Measurements from ENCODE around the gene SLC25A29.

The SLC25A29 gene

GRCh38 chr14:100329233-100330006 is 23.2 kb upstream of the SLC25A29 start:
- H3K9ac ChIP-seq (ENCODE audit: low read length), result no peak overlapping the region
- no peak overlapping the region for H3K4me3 ChIP-seq (ENCODE audit: low read length)
- no peaks in the 10 kb centered on the region for H3K36me3 ChIP-seq (ENCODE audit: control insufficient read depth, insufficient read depth, low read length)
- peaks cover 4% of the 10 kb centered on the region for H3K4me1 ChIP-seq (ENCODE audit: control insufficient read depth, insufficient read depth, low read length)
- no peaks in the 10 kb centered on the region for H3K27me3 ChIP-seq (ENCODE audit: control insufficient read depth, insufficient read depth, low read length)
- no peaks in the 10 kb centered on the region for H3K9me3 ChIP-seq (ENCODE audit: control insufficient read depth, low read length)

DNA sequence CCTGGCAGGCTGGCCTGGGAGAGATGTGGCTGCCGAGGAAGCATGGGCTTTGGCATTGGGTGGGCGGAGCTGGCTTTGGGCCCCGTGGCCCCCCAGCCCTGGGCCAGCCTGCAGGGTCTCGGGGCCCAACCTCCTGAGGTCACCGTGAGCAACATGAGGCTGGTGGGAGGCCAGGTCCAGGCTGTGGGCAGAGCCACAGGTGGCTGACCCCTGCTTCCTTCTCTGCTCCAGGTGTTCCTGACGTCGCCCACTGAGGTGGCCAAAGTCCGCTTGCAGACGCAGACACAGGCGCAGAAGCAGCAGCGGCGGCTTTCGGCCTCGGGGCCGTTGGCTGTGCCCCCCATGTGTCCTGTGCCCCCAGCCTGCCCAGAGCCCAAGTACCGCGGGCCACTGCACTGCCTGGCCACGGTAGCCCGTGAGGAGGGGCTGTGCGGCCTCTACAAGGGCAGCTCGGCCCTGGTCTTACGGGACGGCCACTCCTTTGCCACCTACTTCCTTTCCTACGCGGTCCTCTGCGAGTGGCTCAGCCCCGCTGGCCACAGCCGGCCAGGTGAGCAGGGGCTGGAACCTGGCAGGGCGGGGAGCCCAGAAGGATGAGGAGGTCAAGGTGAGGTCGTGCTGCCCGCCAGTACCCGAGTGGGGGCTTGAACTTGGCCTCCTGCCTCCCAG is 22.4 kb upstream of the SLC25A29 start:
- Histone ChIP-seq H3K9ac (ENCODE audit: low read length) (peak overlapping the region; percentile 43), H3K36me3 (ENCODE audit: control insufficient read depth, insufficient read depth, low read length) (no peaks in the 10 kb centered on the region), H3K4me1 (ENCODE audit: control insufficient read depth, insufficient read depth, low read length) (peaks cover 4% of the 10 kb centered on the region), H3K27me3 (ENCODE audit: control insufficient read depth, insufficient read depth, low read length) (no peaks in the 10 kb centered on the region), H3K9me3 (ENCODE audit: control insufficient read depth, low read length) (no peaks in the 10 kb centered on the region), H3K4me3 (ENCODE audit: low read length) (no peak overlapping the region)

- H3K9me3 ChIP-seq (ENCODE audit: control insufficient read depth, low read length), result no peaks in the 10 kb centered on the region
- H3K36me3 ChIP-seq (ENCODE audit: control insufficient read depth, insufficient read depth, low read length), result no peaks in the 10 kb centered on the region
- no peak overlapping the region for H3K9ac ChIP-seq (ENCODE audit: low read length)
- H3K27me3 ChIP-seq (ENCODE audit: control insufficient read depth, insufficient read depth, low read length), result no peaks in the 10 kb centered on the region
- H3K4me1 ChIP-seq (ENCODE audit: control insufficient read depth, insufficient read depth, low read length), result peaks cover 4% of the 10 kb centered on the region
- H3K4me3 ChIP-seq (ENCODE audit: low read length), result no peak overlapping the region
Observed at GRCh38 chr14:100327128-100327527, 20.9 kb upstream of the SLC25A29 start.

DNA sequence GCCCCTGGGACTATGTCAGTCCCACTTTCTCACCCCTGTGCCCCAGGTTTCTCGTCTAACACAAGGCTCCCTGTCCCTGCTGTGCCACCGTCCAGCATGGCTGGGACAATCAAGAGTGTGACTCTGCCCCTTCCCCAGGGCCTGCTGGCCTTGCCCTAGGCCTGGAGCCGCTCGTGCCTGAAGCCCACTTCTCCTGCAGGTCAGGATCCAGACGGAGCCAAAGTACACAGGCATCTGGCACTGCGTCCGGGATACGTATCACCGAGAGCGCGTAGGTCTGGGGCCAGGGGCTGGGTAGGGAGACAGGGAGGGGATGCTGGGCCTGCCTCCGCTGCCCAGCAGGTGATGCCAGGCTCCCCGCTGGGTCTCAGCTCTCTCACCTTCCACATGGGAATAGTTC is 19.7 kb upstream of the SLC25A29 start:
- no peaks in the 10 kb centered on the region for H3K36me3 ChIP-seq (ENCODE audit: control insufficient read depth, insufficient read depth, low read length)
- H3K9ac ChIP-seq (ENCODE audit: low read length), result no peak overlapping the region
- no peaks in the 10 kb centered on the region for H3K9me3 ChIP-seq (ENCODE audit: control insufficient read depth, low read length)
- no peak overlapping the region for H3K4me3 ChIP-seq (ENCODE audit: low read length)
- no peaks in the 10 kb centered on the region for H3K27me3 ChIP-seq (ENCODE audit: control insufficient read depth, insufficient read depth, low read length)
- H3K4me1 ChIP-seq (ENCODE audit: control insufficient read depth, insufficient read depth, low read length), result peaks cover 4% of the 10 kb centered on the region

GRCh38 chr14:100325231-100325632 is 19.0 kb upstream of the SLC25A29 start:
- no peak overlapping the region for H3K9ac ChIP-seq (ENCODE audit: low read length)
- H3K4me3 ChIP-seq (ENCODE audit: low read length), result no peak overlapping the region
- peaks cover 4% of the 10 kb centered on the region for H3K4me1 ChIP-seq (ENCODE audit: control insufficient read depth, insufficient read depth, low read length)
- H3K9me3 ChIP-seq (ENCODE audit: control insufficient read depth, low read length), result no peaks in the 10 kb centered on the region
- H3K27me3 ChIP-seq (ENCODE audit: control insufficient read depth, insufficient read depth, low read length), result no peaks in the 10 kb centered on the region
- no peaks in the 10 kb centered on the region for H3K36me3 ChIP-seq (ENCODE audit: control insufficient read depth, insufficient read depth, low read length)

DNA sequence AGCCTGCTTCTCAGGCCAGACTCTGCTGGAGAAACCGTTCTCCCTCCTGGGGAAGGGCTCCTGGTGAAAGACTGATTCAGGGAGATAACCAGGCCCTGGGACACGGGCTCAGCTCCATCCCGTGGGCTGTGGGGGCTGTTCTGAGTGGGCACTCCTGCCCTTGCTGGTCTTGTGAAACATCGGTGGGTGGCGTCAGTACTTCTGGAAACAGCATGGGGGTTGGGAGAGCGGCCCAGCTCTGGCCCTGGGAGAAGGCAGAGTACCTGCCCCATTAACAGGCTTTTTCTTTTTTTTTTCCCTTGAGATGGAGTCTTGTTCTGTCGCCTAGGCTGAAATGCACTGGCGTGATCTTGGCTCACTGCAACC is 17.7 kb upstream of the SLC25A29 start:
- Histone ChIP-seq H3K27me3 (ENCODE audit: control insufficient read depth, insufficient read depth, low read length) (no peaks in the 10 kb centered on the region), H3K36me3 (ENCODE audit: control insufficient read depth, insufficient read depth, low read length) (no peaks in the 10 kb centered on the region), H3K4me3 (ENCODE audit: low read length) (no peak overlapping the region), H3K9ac (ENCODE audit: low read length) (no peak overlapping the region), H3K4me1 (ENCODE audit: control insufficient read depth, insufficient read depth, low read length) (peaks cover 4% of the 10 kb centered on the region), H3K9me3 (ENCODE audit: control insufficient read depth, low read length) (no peaks in the 10 kb centered on the region)

DNA sequence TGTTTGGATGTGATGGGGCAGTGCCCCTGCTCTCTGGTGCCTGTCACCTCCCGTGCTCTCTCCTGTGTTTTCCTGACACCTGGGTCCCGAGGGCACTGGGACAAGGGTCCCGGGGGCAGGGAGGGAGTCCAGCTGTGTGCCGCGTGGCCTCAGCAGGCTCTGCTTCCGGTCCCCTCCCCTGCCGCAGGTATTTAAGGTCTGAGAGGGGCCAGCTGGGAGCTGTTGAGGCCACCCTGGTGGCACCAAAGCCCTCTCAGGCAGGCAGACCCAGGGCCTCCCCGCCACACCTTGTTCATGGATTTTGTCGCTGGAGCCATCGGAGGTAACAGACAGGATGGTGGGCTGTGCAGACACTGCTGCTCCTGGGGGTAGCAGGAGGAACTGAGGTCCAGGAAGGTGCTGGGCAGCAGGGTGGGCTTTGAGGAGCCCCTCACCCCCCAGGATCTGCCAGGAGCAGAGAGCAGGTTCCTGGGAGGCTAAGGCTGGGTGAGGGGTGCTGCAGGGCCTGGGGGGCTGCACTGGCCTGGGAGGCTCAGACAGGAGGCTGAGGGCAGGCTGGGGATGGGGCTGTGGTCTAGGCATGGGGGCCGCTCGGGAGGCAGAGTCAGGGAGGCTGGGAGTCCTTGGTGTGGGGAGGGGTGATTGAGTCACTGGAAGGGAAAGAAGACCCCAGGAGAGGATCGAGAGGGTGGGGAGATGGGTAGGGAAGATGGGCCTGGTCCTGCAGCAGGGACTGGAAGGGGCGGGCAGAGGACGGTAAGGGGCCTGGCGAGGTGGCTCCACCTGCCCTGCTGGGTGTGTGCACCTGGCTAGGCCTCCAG is 17.1 kb upstream of the SLC25A29 start, which contains the start of gene SLC25A47:
Gene SLC25A47 (plus strand): TSS at position 219 of the 821 bp plus-strand sequence. CDS start 76 bp downstream, at position 295.
- Histone ChIP-seq H3K4me1 (ENCODE audit: control insufficient read depth, insufficient read depth, low read length) (peaks cover 3% of the 10 kb centered on the region), H3K36me3 (ENCODE audit: control insufficient read depth, insufficient read depth, low read length) (no peaks in the 10 kb centered on the region), H3K9ac (ENCODE audit: low read length) (no peak within 1 kb of the TSS), H3K4me3 (ENCODE audit: low read length) (no peak within 1 kb of the TSS), H3K27me3 (ENCODE audit: control insufficient read depth, insufficient read depth, low read length) (no peaks in the 10 kb centered on the region), H3K9me3 (ENCODE audit: control insufficient read depth, low read length) (no peaks in the 10 kb centered on the region)

DNA sequence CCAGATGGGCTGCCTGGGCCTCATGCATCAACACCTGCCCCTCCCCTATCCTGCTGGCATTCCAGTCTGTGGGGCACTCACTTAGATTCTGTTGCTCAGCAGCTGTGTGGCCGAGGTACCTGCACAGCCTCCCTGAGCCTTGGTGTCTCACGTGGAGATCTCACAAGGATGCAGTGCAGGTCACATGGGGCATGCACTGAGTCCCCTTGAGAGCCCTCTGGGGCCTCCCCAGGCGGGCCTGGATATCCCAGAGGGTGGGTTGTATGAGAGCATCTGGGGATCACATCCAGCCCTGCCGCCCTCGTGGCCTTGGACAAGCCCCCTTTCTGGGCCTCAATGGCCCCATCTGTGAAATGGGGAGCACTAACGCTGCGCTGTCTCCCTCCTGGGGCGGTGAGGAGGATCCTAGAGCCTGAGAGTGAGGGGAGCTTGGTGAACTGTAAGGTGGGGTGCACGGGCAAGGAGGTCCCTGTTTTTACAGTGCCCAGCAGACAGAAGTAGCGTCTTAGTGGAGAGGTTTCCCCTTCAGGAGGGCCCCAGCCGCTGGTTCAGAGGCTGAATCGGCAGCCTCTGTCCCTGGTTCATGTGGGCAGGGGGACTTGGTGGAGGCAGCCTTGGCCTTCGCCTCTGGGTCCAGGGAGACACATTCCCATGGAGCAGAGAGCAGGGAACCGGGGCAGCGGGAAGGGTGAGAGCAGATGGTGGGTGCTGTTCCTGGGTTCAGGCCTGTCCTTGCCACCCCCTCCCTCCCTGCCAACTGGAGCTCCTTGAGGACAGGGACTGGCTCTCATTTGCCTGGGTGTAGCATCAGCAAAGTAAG is 16.1 kb upstream of the SLC25A29 start:
- H3K4me1 ChIP-seq (ENCODE audit: control insufficient read depth, insufficient read depth, low read length), result peaks cover 6% of the 10 kb centered on the region
- H3K36me3 ChIP-seq (ENCODE audit: control insufficient read depth, insufficient read depth, low read length), result no peaks in the 10 kb centered on the region
- H3K4me3 ChIP-seq (ENCODE audit: low read length), result no peak overlapping the region
- no peak overlapping the region for H3K9ac ChIP-seq (ENCODE audit: low read length)
- H3K9me3 ChIP-seq (ENCODE audit: control insufficient read depth, low read length), result no peaks in the 10 kb centered on the region
- H3K27me3 ChIP-seq (ENCODE audit: control insufficient read depth, insufficient read depth, low read length), result no peaks in the 10 kb centered on the region

DNA sequence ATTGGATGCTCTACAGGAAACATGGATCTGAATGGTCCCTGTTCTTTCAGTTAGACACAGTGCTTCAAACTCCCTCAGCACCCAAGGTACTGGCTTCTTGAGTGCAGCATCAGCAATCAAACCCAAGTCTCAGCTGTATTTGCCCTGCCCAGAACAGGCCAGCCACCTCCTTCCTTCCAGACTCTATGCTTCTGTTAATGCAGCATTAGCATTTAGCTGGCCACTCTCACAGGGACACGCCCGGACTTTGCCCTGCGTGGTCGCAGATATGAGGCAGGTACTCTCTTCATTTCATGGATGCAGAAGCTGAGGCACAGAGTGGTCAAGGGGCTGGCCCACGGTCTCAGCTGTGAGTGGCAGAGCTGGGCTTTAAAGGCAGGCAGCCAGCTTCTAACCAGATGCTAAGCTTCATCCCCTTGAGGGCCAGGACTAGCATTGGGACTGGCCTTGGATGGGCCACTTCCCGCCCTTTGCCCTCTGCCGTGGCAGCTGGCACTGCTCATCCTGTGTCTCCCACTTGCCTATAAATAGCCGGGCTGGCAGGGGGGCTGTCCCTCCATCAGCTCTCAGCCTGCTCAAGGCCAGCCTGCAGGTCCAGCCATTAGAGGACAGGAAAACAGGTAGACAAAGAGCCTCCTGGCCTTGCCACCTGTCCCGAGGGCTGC is 15.4 kb upstream of the SLC25A29 start:
- no peak overlapping the region for H3K4me3 ChIP-seq (ENCODE audit: low read length)
- no peaks in the 10 kb centered on the region for H3K27me3 ChIP-seq (ENCODE audit: control insufficient read depth, insufficient read depth, low read length)
- H3K9ac ChIP-seq (ENCODE audit: low read length), result no peak overlapping the region
- no peaks in the 10 kb centered on the region for H3K36me3 ChIP-seq (ENCODE audit: control insufficient read depth, insufficient read depth, low read length)
- no peaks in the 10 kb centered on the region for H3K9me3 ChIP-seq (ENCODE audit: control insufficient read depth, low read length)
- peaks cover 6% of the 10 kb centered on the region for H3K4me1 ChIP-seq (ENCODE audit: control insufficient read depth, insufficient read depth, low read length)

GRCh38 chr14:100320157-100320856 is 14.1 kb upstream of the SLC25A29 start:
- H3K9ac ChIP-seq (ENCODE audit: low read length), result no peak overlapping the region
- no peaks in the 10 kb centered on the region for H3K27me3 ChIP-seq (ENCODE audit: control insufficient read depth, insufficient read depth, low read length)
- H3K4me3 ChIP-seq (ENCODE audit: low read length), result no peak overlapping the region
- H3K4me1 ChIP-seq (ENCODE audit: control insufficient read depth, insufficient read depth, low read length), result peaks cover 6% of the 10 kb centered on the region
- H3K9me3 ChIP-seq (ENCODE audit: control insufficient read depth, low read length), result no peaks in the 10 kb centered on the region
- no peaks in the 10 kb centered on the region for H3K36me3 ChIP-seq (ENCODE audit: control insufficient read depth, insufficient read depth, low read length)
